Measurements from ENCODE around the gene SCAND1. TPM values are rescaled to one million over a fixed set of nuclear protein-coding genes. Genes with fewer than 3 reads are reported as not detected.

The SCAND1 gene
- total RNA-seq, 1 experiment from 2014 or later, result 93.8 TPM

GRCh38 chr20:35947907-35948306, 6.4 kb downstream of the SCAND1 start:
- peaks cover 8% of the 10 kb centered on the region; the same call in 1 of the 2 replicates for H3K36me3 ChIP-seq (replicated peaks; ENCODE audit: control insufficient read depth, insufficient read depth, low read length)

DNA sequence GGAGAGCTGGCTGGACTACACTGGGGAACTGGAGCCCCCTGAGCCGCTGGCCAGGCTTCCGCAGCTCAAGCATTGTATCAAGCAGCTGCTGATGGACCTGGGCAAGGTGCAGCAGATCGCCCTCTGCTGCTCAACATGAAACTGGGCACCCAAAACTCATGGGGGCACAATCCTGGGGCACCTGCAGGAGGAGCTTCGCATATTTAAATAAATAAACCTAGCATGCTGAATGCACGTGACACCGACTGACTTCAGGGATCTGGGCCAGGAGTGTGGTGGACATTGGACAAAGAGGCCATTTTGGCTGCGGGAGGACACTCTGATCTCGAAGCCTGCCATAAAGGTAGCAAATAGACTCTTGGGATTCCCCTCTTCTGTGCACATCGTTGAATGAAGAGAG, 6.8 kb downstream of the SCAND1 start:
- Histone ChIP-seq H3K4me3 (ENCODE audit: insufficient read depth, low read depth, low read length) (no peak overlapping the region), H3K27me3 (ENCODE audit: control insufficient read depth, insufficient read depth, low read length) (no peaks in the 10 kb centered on the region), H3K36me3 (replicated peaks; ENCODE audit: control insufficient read depth, insufficient read depth, low read length) (peaks cover 8% of the 10 kb centered on the region; the same call in 1 of the 2 replicates)
- peak; percentile 78 for DNase-seq

More at GRCh38 chr20:35947907-35948306, 6.4 kb downstream of the SCAND1 start:
- H3K27me3 ChIP-seq (ENCODE audit: control insufficient read depth, insufficient read depth, low read length), result no peaks in the 10 kb centered on the region
- no peak for DNase-seq
- H3K4me3 ChIP-seq (ENCODE audit: insufficient read depth, low read depth, low read length), result no peak overlapping the region

DNA sequence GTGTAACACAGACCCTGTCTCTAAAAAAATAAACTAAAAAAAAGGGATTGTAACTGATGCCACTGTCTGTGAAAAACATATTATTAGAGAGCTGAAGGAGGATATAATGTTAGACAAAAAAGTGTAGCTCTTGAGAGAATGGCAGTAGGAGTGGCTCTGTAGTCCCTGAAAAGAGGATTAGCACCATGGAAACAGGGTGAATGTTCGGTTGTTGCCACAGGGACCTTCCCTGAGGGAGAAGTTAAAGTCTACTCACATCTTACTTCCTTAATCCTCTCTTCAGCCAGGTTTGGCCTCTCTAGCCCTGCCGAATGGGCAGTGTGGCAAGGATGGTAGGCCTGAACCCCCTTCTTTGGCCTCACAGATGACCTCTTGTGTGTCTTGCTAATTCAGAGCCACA, 12.1 kb downstream of the SCAND1 start:
- no peak for DNase-seq
- Histone ChIP-seq H3K27me3 (ENCODE audit: control insufficient read depth, insufficient read depth, low read length) (no peaks in the 10 kb centered on the region), H3K4me3 (ENCODE audit: insufficient read depth, low read depth, low read length) (no peak overlapping the region), H3K36me3 (replicated peaks; ENCODE audit: control insufficient read depth, insufficient read depth, low read length) (peaks cover 21% of the 10 kb centered on the region)

- DNase-seq, result no peak
- no peak overlapping the region for H3K4me3 ChIP-seq (ENCODE audit: insufficient read depth, low read depth, low read length)
- peaks cover 21% of the 10 kb centered on the region for H3K36me3 ChIP-seq (replicated peaks; ENCODE audit: control insufficient read depth, insufficient read depth, low read length)
- no peaks in the 10 kb centered on the region for H3K27me3 ChIP-seq (ENCODE audit: control insufficient read depth, insufficient read depth, low read length)
Measured at GRCh38 chr20:35941620-35942019, 12.7 kb downstream of the SCAND1 start.

GRCh38 chr20:35939264-35939663, 15.0 kb downstream of the SCAND1 start:
- Histone ChIP-seq H3K36me3 (replicated peaks; ENCODE audit: control insufficient read depth, insufficient read depth, low read length) (peaks cover 19% of the 10 kb centered on the region), H3K4me3 (ENCODE audit: insufficient read depth, low read depth, low read length) (no peak overlapping the region), H3K27me3 (ENCODE audit: control insufficient read depth, insufficient read depth, low read length) (no peaks in the 10 kb centered on the region)
- DNase-seq, result no peak

DNA sequence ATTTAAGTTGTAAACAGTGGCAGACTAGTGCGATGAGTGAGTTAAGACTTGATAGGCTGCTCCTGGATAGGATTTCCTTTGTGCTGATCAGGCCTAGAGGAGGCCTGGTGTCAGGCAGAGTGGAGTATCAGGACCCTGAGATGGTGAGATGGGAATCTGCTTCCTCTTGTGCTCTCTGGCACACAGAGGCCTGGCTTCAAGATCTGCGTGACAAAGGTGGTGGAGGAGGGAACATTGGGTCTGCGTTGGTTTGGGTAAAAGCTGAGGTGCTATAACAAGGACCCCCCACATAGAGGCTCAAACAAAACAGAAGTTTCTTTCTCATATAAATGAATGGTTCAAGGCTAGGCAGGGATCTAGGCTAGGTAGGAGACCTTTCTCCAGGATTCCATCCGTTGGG, 20.3 kb downstream of the SCAND1 start:
- DNase-seq, result peak; percentile 58
- Histone ChIP-seq H3K4me3 (ENCODE audit: insufficient read depth, low read depth, low read length) (no peak overlapping the region), H3K36me3 (replicated peaks; ENCODE audit: control insufficient read depth, insufficient read depth, low read length) (peaks cover 14% of the 10 kb centered on the region)

DNA sequence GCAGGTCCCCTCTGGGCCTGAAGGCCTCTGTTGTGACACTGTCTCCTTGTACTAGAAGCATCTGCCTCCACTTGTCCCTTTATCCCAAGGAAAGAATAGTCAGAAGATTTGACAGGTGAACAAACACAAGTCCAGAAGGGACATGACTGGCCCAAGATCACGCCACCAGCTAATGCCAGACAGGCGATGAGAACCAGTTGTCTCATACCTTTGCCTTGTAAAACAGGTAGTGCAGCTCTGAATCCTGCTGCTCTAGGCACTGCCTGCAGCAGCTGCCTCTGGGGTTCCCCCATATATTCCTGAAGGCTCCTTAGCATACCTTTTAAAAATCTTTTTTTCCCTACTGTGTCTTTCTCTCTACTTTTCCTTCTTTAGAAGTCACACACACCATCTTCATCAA, 25.0 kb downstream of the SCAND1 start:
- no peak for DNase-seq
- peaks cover 20% of the 10 kb centered on the region for H3K36me3 ChIP-seq (replicated peaks; ENCODE audit: control insufficient read depth, insufficient read depth, low read length)
- no peaks in the 10 kb centered on the region for H3K27me3 ChIP-seq (ENCODE audit: control insufficient read depth, insufficient read depth, low read length)
- no peak overlapping the region for H3K4me3 ChIP-seq (ENCODE audit: insufficient read depth, low read depth, low read length)

More for the DNA sequence above, 20.3 kb downstream of the SCAND1 start:
- H3K27me3 ChIP-seq (ENCODE audit: control insufficient read depth, insufficient read depth, low read length), result no peaks in the 10 kb centered on the region

DNA sequence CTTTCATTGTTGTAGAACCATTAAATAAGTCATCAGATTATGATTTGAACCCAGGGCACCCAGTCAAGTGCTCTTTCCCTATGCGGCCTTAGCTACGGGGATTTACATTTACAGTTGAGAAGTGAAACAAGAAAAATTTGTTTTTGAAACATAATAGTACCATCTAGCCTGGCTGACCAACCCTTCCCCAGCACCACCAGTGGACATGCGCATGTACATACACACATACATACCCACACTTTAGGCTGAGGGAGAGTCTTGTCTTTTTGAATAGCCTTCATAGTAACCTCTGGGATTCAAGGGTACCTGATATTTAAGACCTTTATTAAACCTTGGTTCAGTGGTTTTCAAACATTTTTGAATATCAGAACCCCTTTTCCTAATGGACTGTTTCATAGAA, 33.8 kb downstream of the SCAND1 start:
- DNase-seq, result no peak
- no peak overlapping the region for H3K4me3 ChIP-seq (ENCODE audit: insufficient read depth, low read depth, low read length)
- peaks cover 10% of the 10 kb centered on the region for H3K36me3 ChIP-seq (replicated peaks; ENCODE audit: control insufficient read depth, insufficient read depth, low read length)
- H3K27me3 ChIP-seq (ENCODE audit: control insufficient read depth, insufficient read depth, low read length), result no peaks in the 10 kb centered on the region

- H3K4me3 ChIP-seq (ENCODE audit: insufficient read depth, low read depth, low read length), result no peak overlapping the region
- no peaks in the 10 kb centered on the region for H3K27me3 ChIP-seq (ENCODE audit: control insufficient read depth, insufficient read depth, low read length)
- DNase-seq, result no peak
- H3K36me3 ChIP-seq (replicated peaks; ENCODE audit: control insufficient read depth, insufficient read depth, low read length), result peaks cover 24% of the 10 kb centered on the region
Measured at GRCh38 chr20:35918021-35918420, 36.3 kb downstream of the SCAND1 start.

GRCh38 chr20:35917077-35917476, 37.2 kb downstream of the SCAND1 start:
- H3K36me3 ChIP-seq (replicated peaks; ENCODE audit: control insufficient read depth, insufficient read depth, low read length), result peaks cover 26% of the 10 kb centered on the region
- H3K27me3 ChIP-seq (ENCODE audit: control insufficient read depth, insufficient read depth, low read length), result no peaks in the 10 kb centered on the region
- DNase-seq, result no peak
- no peak overlapping the region for H3K4me3 ChIP-seq (ENCODE audit: insufficient read depth, low read depth, low read length)

DNA sequence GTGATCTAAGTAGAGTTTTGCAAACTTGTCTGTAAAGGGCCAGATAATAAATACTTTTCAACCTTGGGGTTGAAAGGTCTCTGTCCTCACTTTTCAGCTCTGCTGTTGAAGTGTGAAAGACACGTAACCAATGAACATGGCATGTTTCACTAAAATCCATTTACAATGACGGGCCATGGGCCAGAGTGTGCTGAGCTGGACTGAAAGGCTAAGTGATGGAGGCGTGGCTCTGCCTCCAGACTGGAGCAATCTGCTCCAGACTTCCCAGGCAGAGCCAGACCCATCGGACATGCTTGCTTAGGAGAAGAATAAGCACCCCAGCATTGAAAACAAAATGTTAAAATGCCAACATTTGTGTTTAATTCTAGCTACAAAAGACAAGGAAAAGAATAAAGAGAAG, 41.4 kb downstream of the SCAND1 start:
- peaks cover 27% of the 10 kb centered on the region for H3K36me3 ChIP-seq (replicated peaks; ENCODE audit: control insufficient read depth, insufficient read depth, low read length)
- H3K4me3 ChIP-seq (ENCODE audit: insufficient read depth, low read depth, low read length), result no peak overlapping the region
- H3K27me3 ChIP-seq (ENCODE audit: control insufficient read depth, insufficient read depth, low read length), result no peaks in the 10 kb centered on the region
- DNase-seq, result no peak

DNA sequence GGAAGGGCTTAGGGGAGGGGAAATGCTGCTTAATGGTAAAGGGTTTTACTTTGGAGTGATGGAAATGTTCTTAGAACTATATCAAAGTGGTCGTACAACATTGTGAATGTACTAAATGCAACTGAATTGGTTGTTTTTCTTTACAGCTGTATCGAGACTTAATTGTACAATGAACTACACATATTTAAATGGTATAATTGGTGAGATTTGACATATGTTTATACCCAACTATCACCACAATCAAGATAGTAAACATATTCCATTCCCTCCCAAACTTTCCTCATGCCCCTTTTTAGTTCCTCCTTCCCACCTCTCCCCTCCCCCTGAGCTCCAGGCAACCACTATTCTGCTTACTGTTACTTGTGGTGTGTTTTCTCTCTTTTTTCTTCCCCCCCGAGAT, 44.0 kb downstream of the SCAND1 start:
- Histone ChIP-seq H3K36me3 (replicated peaks; ENCODE audit: control insufficient read depth, insufficient read depth, low read length) (peaks cover 18% of the 10 kb centered on the region), H3K27me3 (ENCODE audit: control insufficient read depth, insufficient read depth, low read length) (no peaks in the 10 kb centered on the region), H3K4me3 (ENCODE audit: insufficient read depth, low read depth, low read length) (no peak overlapping the region)
- DNase-seq, result no peak

DNA sequence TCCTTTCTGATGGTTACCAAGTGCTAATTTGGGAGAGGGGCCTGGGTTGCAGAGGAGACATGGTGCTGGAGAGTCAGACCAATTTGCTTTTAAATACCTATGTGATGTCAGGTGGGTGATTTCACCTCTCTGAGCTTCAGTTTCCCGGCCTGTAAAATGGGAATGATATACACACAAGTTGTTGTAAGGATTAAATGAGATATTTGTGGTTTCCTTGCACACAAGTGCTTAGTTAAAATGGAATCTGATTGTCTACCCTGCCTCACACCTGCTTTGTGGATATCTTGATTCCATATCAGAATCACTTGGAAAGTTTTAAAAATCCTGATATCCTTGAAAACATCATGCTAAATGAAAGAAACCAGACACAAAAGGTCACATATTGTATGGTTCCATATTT, 44.5 kb downstream of the SCAND1 start:
- Histone ChIP-seq H3K36me3 (replicated peaks; ENCODE audit: control insufficient read depth, insufficient read depth, low read length) (peaks cover 18% of the 10 kb centered on the region), H3K27me3 (ENCODE audit: control insufficient read depth, insufficient read depth, low read length) (no peaks in the 10 kb centered on the region), H3K4me3 (ENCODE audit: insufficient read depth, low read depth, low read length) (no peak overlapping the region)
- DNase-seq, result no peak

DNA sequence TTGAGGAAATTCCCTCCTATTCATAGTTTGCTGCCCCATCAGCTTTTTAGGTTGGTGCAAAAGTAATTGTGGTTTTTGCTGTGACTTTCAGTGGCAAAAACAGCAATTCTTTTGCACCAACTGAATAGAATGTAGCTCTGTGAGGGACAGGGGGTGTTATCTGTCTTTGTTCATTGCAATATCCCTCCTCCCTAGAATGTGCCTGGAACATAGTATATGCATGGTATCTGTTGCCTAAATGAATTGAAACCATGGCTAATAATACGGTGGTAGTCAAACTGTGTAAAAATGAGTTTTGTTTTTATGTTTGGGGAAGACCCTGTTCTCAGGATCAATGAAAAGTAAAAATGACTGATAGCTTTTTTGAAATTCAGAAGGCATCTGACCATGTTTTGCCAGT, 45.1 kb downstream of the SCAND1 start:
- Histone ChIP-seq H3K36me3 (replicated peaks; ENCODE audit: control insufficient read depth, insufficient read depth, low read length) (peaks cover 15% of the 10 kb centered on the region), H3K27me3 (ENCODE audit: control insufficient read depth, insufficient read depth, low read length) (no peaks in the 10 kb centered on the region), H3K4me3 (ENCODE audit: insufficient read depth, low read depth, low read length) (no peak overlapping the region)
- DNase-seq, result no peak

DNA sequence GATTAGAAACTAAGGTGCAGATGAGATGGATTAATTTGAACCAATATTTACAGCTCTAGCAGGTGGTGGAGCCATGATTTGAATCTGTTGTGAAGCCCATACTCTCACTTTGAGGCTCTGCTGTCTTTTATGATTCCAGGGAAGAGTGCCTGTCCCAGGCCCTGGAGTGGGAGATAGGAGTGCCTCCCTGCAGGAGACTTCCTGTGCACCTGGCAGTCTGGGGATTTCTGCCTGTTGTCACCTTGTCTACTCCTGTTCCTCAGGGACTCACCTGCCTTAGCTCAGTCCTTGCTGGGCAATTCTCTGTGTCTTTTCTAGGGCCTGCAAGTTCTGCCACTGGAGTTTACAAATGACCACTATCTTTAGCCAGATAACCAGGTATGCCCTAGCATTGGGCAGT, 46.3 kb downstream of the SCAND1 start:
- peak; percentile 56 for DNase-seq
- Histone ChIP-seq H3K4me3 (ENCODE audit: insufficient read depth, low read depth, low read length) (no peak overlapping the region), H3K27me3 (ENCODE audit: control insufficient read depth, insufficient read depth, low read length) (no peaks in the 10 kb centered on the region), H3K36me3 (replicated peaks; ENCODE audit: control insufficient read depth, insufficient read depth, low read length) (peaks cover 5% of the 10 kb centered on the region)

DNA sequence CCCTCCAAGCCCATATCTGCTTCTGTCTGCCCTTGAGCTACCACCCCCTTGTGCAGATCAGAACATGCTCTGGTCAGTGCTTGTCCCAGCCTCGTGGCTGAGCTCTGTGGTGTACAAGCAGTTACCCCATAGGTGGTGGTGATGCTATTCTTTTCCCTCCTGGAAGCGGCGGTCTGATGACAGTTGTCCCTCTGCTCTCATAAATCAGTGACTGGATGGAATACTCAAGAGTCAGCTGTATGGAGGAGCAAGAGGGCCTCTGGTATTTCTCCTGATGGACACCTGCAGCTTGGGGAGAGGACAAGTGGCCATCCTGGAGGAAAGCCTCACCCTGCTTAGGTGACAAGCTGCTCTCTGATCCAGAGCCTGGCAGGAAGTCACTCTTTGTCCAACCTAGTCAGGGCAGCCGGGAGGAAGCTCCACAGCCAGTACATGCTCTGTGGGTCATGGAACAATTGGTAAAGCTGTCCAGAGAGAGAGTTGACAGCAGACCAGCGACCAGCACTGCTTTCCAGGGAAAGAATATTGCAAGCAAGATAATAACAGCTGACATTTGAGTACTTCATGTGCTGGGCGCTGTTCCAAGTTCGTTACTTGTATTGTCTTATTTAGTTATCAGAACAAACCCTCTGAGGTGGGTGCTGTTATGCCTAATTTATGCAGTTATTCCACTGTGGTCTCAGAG, 47.1 kb downstream of the SCAND1 start:
- Histone ChIP-seq H3K27me3 (ENCODE audit: control insufficient read depth, insufficient read depth, low read length) (no peaks in the 10 kb centered on the region), H3K4me3 (ENCODE audit: insufficient read depth, low read depth, low read length) (no peak overlapping the region), H3K36me3 (replicated peaks; ENCODE audit: control insufficient read depth, insufficient read depth, low read length) (peaks cover 3% of the 10 kb centered on the region; the same call in 1 of the 2 replicates)
- no peak for DNase-seq
